Measurements from ENCODE around the gene SUMF1.

Gene SUMF1

GRCh38 chr3:4385201-4385600 is 81.9 kb downstream of the SUMF1 start:
- DNase-seq (ENCODE audit: low spot score): no peak

GRCh38 chr3:4380013-4380412 is 87.1 kb downstream of the SUMF1 start:
- no peak for DNase-seq (ENCODE audit: low spot score)

DNA sequence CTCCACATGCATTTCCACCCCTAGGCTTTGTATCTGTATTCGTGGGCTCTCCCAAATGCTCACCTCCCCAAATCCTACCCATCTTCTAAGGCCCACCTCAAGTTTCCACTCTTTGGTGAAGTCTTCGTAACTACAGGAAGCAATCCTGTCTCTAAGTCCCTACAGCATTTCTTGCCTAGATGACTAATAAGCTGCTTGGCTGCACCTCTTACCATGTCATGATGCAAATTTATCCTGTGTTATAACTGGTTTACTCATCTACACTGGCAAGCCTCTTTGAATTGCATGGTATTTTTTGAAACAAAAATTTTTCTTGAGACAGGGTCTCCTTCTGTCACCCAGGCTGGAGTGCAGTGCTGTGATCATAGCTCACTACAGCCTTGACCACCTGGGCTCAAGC is 90.6 kb downstream of the SUMF1 start:
- no peak for DNase-seq (ENCODE audit: low spot score)

DNA sequence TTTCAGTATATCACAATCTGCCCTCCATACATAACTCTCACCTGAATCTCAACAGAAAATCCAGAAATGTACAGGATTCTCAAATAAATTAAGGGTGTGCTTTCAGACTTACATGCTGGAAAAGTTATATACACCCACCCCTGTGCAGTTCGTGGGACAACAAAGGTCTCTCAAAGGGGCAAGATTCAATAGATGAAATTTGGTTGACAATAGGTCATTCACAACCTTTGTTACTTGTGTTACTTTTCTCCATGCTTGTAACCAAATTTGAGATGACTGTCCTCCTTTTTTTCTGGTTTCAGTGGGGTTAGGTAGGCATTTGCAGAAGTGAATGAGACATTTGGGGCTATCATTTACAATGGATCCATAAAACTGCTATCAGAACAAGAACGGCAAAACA is 91.2 kb downstream of the SUMF1 start:
- DNase-seq (ENCODE audit: low spot score): no peak

DNA sequence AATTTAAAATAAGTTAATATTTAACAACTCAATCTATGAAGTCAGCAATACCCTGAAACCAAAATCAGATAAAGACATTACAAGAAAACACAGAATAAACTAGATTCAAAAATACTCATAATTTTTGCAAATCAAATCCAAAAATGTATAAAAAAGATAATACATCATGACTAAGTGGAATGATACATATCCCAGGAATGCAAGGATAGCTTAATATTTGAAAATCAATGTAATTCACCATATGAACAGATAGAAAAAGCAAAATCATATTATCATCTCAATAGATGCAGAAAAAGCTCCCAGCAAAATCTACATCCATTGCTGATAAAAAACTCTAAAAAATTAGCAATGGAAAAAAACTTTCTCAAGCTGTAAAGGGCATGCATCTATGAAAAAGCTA is 93.4 kb downstream of the SUMF1 start:
- no peak for DNase-seq (ENCODE audit: low spot score)

- DNase-seq (ENCODE audit: low spot score): no peak
These were observed 104.5 kb downstream of the SUMF1 start for GRCh38 chr3:4362523-4362922.

GRCh38 chr3:4360817-4361216 is 106.3 kb downstream of the SUMF1 start:
- no peak for DNase-seq (ENCODE audit: low spot score)

GRCh38 chr3:4359805-4360502 is 107.1 kb downstream of the SUMF1 start:
- DNase-seq (ENCODE audit: low spot score): no peak

- DNase-seq (ENCODE audit: low spot score): no peak
These were observed 108.8 kb downstream of the SUMF1 start for GRCh38 chr3:4358273-4358672.

- DNase-seq (ENCODE audit: low spot score): no peak
These were observed 110.3 kb downstream of the SUMF1 start for GRCh38 chr3:4356546-4357410.

DNA sequence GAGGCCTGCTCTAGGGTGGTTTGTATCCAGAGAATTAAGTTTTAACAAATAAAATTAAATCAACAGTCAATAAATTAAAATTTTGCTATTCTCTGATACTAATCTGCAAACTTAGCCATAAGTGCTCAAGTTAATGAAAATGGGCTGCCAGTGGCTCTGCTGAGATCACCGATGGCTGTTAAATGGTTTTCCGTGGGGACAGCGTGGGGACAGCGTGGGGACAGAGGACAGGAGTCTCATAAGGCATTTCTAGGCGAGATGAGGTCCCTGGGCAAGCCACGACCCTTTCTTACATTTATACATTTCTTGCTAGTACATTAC is 110.9 kb downstream of the SUMF1 start:
- no peak for DNase-seq (ENCODE audit: low spot score)

- DNase-seq (ENCODE audit: low spot score): no peak
These were observed 111.5 kb downstream of the SUMF1 start for GRCh38 chr3:4355401-4356219.

GRCh38 chr3:4351872-4352271 is 115.2 kb downstream of the SUMF1 start:
- DNase-seq (ENCODE audit: low spot score): no peak

- DNase-seq (ENCODE audit: low spot score): no peak
These were observed 115.8 kb downstream of the SUMF1 start for GRCh38 chr3:4351164-4351855.

DNA sequence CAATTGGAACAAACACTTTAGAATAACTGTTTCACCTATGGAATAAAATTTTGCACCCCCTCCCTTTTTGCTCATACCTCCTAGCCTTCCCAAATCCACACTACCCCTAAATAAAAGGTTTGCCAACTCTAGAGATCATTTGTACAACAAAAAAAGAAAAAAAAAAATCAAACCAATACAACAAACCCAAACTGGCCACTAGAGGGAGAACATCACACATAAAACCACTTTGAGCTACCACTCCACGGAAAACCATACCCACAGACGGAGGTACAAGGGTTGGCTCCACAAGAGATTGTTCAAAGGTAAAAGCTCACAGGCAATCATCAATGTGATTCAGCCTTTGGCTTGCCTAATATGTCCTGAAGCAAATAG is 116.3 kb downstream of the SUMF1 start:
- peak; percentile 69 for DNase-seq (ENCODE audit: low spot score)

- DNase-seq (ENCODE audit: low spot score): no peak
These were observed 123.8 kb downstream of the SUMF1 start for GRCh38 chr3:4343258-4343657.

DNA sequence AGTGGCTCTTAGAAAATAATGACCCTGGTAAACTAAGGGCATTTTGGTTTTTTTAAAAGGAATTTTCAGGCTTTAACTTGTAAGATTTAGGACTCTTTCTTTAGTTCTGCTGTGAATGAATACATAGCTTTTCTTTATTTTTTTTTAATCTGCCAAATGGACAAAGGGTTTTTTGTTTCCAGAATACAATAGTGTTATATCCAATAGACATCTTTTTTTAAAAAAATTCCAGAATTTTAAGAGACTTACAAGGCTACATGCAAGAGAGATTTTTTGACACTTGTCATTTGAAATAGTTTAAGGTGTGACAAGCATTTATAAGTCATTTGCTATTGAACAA is 125.8 kb downstream of the SUMF1 start:
- peak; percentile 26 for DNase-seq (ENCODE audit: low spot score)

DNA sequence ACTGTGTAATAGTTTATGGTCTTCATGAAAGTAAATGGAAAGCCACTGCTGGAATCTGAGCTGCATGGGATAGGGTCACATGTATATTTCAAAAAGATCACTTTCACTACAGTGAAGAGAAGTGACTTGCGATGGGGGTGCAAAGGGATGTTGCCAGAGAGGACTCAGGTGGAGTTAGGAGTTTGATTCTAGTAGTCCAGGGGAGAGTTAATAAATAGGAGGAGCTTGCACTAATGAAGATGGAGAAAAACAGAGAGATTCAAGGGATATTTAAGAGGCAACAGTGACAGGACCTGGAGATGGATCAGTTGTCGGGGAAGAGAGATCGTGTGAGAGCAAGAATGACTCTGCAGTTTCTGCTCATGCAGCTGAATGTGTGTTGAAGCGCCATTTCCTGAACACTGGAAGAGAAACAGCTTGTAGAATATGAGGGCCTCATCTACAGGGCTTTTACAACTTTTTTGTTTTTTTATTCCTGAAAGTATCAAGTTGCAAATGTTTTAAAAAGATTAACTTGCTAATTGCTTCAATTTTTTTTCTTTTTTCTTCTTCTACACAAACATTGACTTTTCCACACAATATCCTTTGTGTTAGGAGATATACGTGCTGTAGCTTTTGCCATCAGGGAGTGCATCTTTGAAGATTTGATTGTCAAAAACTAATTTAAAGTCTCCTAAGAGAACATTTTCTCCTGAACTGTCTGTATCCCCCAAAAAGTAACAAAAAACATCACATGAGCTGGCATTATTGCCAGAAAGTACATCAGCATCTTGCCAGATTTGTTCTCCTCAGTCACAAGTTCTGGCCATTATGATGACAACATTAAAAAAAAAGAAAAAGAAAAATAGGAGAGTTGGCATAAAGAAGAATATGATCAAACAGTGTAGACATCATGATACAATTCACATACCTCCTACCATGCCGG is 126.4 kb downstream of the SUMF1 start:
- DNase-seq (ENCODE audit: low spot score): peak; percentile 21

GRCh38 chr3:4340077-4340410 is 127.0 kb downstream of the SUMF1 start:
- DNase-seq (ENCODE audit: low spot score): no peak

DNA sequence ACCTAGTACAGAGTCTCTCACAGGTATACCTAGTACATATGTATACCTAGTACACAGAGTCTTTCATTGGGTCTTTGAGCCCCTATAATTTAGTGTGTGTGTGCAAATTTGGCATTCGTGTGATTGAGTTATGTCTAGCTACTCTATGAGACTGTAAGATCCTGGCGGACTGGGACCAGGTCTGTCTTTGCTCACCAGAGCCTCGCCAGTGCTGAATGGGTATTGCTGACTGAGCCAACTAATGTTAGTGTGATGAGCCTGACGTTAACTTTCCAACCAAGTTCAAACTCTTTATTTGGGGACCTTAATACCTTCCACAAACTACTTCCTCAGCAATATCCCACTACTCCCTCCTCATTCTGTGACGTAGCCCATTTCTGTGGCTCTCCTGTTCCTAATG is 128.3 kb downstream of the SUMF1 start:
- DNase-seq (ENCODE audit: low spot score): no peak

DNA sequence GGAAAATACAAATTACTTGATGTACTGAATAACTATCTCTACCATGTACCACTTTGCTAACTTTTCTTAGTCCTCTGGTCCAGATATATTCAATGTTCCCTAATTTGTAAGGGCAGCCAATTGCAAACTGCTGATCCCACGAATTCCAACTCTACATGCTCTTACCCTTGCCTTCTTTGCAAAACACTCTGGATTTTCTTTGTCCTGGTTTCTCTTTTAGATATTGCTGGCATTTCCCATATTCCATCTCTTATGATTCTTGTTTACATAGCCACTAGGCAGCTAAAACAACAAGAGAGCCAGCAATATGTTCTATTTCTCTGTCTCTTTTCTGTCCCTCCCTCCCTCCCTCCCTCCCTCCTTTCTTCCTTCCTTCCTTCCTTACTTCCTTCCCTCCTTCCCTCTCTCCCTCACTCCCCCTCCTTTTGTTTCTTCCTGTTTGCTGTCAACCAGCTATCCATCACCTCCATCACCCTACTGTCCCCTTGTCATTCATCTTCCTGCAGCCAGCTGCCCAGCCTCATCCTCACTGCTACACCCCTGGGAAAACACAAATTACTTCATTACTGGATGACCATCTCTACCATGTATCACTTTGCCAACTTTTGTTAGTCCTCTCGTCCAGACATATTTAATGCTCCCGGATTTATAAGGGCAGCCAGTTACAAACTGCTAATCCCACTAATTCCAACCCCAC is 130.1 kb downstream of the SUMF1 start:
- DNase-seq (ENCODE audit: low spot score): no peak

All from putamen (tissue), 1 donor.